SK-N-SH treated with all-trans-retinoic acid at 6 μM for 48 hours (cell line): Measurements from ENCODE around the gene SARNP.
A peak's percentile ranks its signal among the peaks of the same experiment; 100 is the strongest.

ENCODE experiments used
- ATAC-seq: fragments of 200-7000 bp; cut with Tn5 transposase; 3 replicates; pipeline ENCODE4 v1.9.1; 2020; ENCODE audit warnings: mild to moderate bottlenecking, moderate library complexity
- ARNTL ChIP-seq: fragments of 450-650 bp; formaldehyde crosslinking; IDR thresholded peaks from 2 replicates; pipeline ENCODE4 v1.5.0; 2020; ENCODE audit warnings: low read depth, mild to moderate bottlenecking, moderate library complexity, borderline replicate concordance
- CREB5 ChIP-seq: fragments of 250-450 bp; sonication (Bioruptor Pico); IDR thresholded peaks from 2 replicates; pipeline ENCODE4 v1.5.1; 2020; ENCODE audit warnings: low read depth, mild to moderate bottlenecking, moderate library complexity
- ESRRG ChIP-seq: fragments of 250-450 bp; sonication (Bioruptor Pico); IDR thresholded peaks from 2 replicates; pipeline ENCODE4 v1.6.1; 2021; ENCODE audit warnings: mild to moderate bottlenecking
- GLIS3 ChIP-seq: fragments of 250-450 bp; sonication (Bioruptor Pico); IDR thresholded peaks from 2 replicates; pipeline ENCODE4 v1.5.0; 2020; ENCODE audit warnings: mild to moderate bottlenecking, moderate library complexity
- ISL1 ChIP-seq: fragments of 250-450 bp; sonication (Bioruptor Pico); IDR thresholded peaks from 2 replicates; pipeline ENCODE4 v2.1.2; 2022; ENCODE audit warnings: mild to moderate bottlenecking, moderate library complexity
- OSR1 ChIP-seq: fragments of 250-450 bp; sonication (Bioruptor Pico); IDR thresholded peaks from 2 replicates; pipeline ENCODE4 v1.8.0; 2022; ENCODE audit warnings: moderate library complexity, mild to moderate bottlenecking, inconsistent platforms
- POU6F1 ChIP-seq: fragments of 250-450 bp; sonication (Bioruptor Pico); IDR thresholded peaks from 2 replicates; pipeline ENCODE4 v1.8.0; 2021; ENCODE audit warnings: low read depth, mild to moderate bottlenecking, moderate library complexity, borderline replicate concordance
- RARB ChIP-seq: fragments of 250-450 bp; sonication (Bioruptor Pico); IDR thresholded peaks from 2 replicates; pipeline ENCODE4 v1.8.0; 2021; ENCODE audit warnings: mild to moderate bottlenecking, moderate library complexity
- SNAI2 ChIP-seq: fragments of 250-450 bp; sonication (Bioruptor Pico); IDR thresholded peaks from 2 replicates; pipeline ENCODE4 v1.5.0; 2020; ENCODE audit warnings: mild to moderate bottlenecking, moderate library complexity
- TCF4 ChIP-seq: fragments of 250-450 bp; sonication (Bioruptor Pico); IDR thresholded peaks from 2 replicates; pipeline ENCODE4 v1.8.0; 2021; ENCODE audit warnings: mild to moderate bottlenecking, moderate library complexity, borderline replicate concordance
- TOX ChIP-seq: fragments of 250-450 bp; sonication (Bioruptor Pico); IDR thresholded peaks from 2 replicates; pipeline ENCODE4 v1.8.0; 2021; ENCODE audit warnings: mild to moderate bottlenecking, moderate library complexity, borderline replicate concordance
- ZC3H10 ChIP-seq: fragments of 250-450 bp; sonication (Bioruptor Pico); IDR thresholded peaks from 2 replicates; pipeline ENCODE4 v1.5.1; 2021; ENCODE audit warnings: mild to moderate bottlenecking, moderate library complexity
- ZFP3 ChIP-seq: fragments of 250-450 bp; sonication (Bioruptor Pico); IDR thresholded peaks from 2 replicates; pipeline ENCODE4 v1.5.0; 2020; ENCODE audit warnings: mild to moderate bottlenecking, moderate library complexity
- ZFP30 ChIP-seq: fragments of 450-650 bp; formaldehyde crosslinking; IDR thresholded peaks from 2 replicates; pipeline ENCODE4 v1.5.0; 2022; ENCODE audit warnings: mild to moderate bottlenecking, moderate library complexity
- ZNF565 ChIP-seq: fragments of 450-650 bp; formaldehyde crosslinking; conservative IDR thresholded peaks from 2 replicates; pipeline ENCODE4 v1.5.0; 2020; ENCODE audit warnings: low read depth, mild to moderate bottlenecking, moderate library complexity
- ZNF70 ChIP-seq: fragments of 450-650 bp; formaldehyde crosslinking; IDR thresholded peaks from 2 replicates; pipeline ENCODE4 v1.5.0; 2020; ENCODE audit warnings: mild to moderate bottlenecking, moderate library complexity
- ZNF8 ChIP-seq: fragments of 450-650 bp; formaldehyde crosslinking; IDR thresholded peaks from 2 replicates; pipeline ENCODE4 v1.5.0; 2020; ENCODE audit warnings: mild to moderate bottlenecking, moderate library complexity
- TF ChIP-seq, protein P1 (sequence below): fragments of 250-450 bp; sonication (Bioruptor Pico); IDR thresholded peaks from 2 replicates; pipeline ENCODE4 v1.5.0; 2020; ENCODE audit warnings: mild to moderate bottlenecking, moderate library complexity
- TF ChIP-seq, protein P2 (sequence below): fragments of 250-450 bp; sonication (Bioruptor Pico); IDR thresholded peaks from 2 replicates; pipeline ENCODE4 v1.5.1; 2021; ENCODE audit warnings: mild to moderate bottlenecking, moderate library complexity

SARNP gene

DNA sequence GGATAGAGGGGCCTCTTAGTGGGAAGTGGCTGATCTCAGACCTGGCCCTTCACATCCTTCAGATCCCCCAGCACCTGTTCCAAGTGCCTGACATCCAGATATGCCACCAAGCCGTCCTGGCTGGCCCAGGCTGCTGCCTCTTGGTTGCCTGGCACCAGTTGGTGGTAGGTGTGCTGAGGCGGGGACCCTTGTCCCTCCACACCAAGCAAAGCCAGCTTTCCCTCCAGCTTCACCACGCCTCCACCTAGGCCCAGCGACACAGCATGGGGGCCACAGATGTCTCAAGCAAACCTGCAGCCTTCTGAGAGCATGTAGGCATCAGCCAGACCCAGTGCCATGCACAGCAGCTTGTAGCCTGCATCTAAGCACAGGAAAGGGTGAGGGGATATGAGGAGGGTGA is 85.2 kb downstream of the SARNP start:
- TF ChIP-seq ZNF70 (no peak), ZFP30 (CRISPR knock-in tag) (no peak), RARB (CRISPR knock-in tag) (no peak), ESRRG (CRISPR knock-in tag) (no peak), ISL1 (CRISPR knock-in tag) (no peak), OSR1 (CRISPR knock-in tag) (no peak), ARNTL (CRISPR knock-in tag) (no peak), TCF4 (CRISPR knock-in tag) (no peak), GLIS3 (no peak), POU6F1 (CRISPR knock-in tag) (no peak), TOX (CRISPR knock-in tag) (no peak), ZNF565 (no peak), CREB5 (no peak)
- TF ChIP-seq, protein P1, sequence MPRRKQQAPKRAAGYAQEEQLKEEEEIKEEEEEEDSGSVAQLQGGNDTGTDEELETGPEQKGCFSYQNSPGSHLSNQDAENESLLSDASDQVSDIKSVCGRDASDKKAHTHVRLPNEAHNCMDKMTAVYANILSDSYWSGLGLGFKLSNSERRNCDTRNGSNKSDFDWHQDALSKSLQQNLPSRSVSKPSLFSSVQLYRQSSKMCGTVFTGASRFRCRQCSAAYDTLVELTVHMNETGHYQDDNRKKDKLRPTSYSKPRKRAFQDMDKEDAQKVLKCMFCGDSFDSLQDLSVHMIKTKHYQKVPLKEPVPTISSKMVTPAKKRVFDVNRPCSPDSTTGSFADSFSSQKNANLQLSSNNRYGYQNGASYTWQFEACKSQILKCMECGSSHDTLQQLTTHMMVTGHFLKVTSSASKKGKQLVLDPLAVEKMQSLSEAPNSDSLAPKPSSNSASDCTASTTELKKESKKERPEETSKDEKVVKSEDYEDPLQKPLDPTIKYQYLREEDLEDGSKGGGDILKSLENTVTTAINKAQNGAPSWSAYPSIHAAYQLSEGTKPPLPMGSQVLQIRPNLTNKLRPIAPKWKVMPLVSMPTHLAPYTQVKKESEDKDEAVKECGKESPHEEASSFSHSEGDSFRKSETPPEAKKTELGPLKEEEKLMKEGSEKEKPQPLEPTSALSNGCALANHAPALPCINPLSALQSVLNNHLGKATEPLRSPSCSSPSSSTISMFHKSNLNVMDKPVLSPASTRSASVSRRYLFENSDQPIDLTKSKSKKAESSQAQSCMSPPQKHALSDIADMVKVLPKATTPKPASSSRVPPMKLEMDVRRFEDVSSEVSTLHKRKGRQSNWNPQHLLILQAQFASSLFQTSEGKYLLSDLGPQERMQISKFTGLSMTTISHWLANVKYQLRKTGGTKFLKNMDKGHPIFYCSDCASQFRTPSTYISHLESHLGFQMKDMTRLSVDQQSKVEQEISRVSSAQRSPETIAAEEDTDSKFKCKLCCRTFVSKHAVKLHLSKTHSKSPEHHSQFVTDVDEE (CRISPR knock-in tag): no peak
- no peak for ATAC-seq

- ATAC-seq: peak; percentile 50
- TF ChIP-seq ZNF565 (no peak), SNAI2 (no peak), ZNF8 (CRISPR knock-in tag) (no peak), POU6F1 (CRISPR knock-in tag) (no peak), OSR1 (CRISPR knock-in tag) (no peak), ESRRG (CRISPR knock-in tag) (0 out of 2 replicates have a peak, but pooled peaks have one; percentile 25), ZC3H10 (CRISPR knock-in tag) (no peak), ZFP3 (no peak), ZNF70 (no peak), TCF4 (CRISPR knock-in tag) (peak; percentile 47; the same call in 1 of the 2 replicates), ZFP30 (CRISPR knock-in tag) (no peak), RARB (CRISPR knock-in tag) (no peak), TOX (CRISPR knock-in tag) (no peak)
- TF ChIP-seq, protein P1 (CRISPR knock-in tag): no peak
- TF ChIP-seq, protein P2, sequence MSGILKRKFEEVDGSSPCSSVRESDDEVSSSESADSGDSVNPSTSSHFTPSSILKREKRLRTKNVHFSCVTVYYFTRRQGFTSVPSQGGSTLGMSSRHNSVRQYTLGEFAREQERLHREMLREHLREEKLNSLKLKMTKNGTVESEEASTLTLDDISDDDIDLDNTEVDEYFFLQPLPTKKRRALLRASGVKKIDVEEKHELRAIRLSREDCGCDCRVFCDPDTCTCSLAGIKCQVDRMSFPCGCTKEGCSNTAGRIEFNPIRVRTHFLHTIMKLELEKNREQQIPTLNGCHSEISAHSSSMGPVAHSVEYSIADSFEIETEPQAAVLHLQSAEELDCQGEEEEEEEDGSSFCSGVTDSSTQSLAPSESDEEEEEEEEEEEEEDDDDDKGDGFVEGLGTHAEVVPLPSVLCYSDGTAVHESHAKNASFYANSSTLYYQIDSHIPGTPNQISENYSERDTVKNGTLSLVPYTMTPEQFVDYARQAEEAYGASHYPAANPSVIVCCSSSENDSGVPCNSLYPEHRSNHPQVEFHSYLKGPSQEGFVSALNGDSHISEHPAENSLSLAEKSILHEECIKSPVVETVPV: no peak
Measured at GRCh38 chr12:55729819-55730818, 87.4 kb downstream of the SARNP start.
